ENCODE data around the gene NAPSA. TPM values are rescaled to one million over a fixed set of nuclear protein-coding genes. Genes with fewer than 3 reads are reported as not detected.

The NAPSA gene
- total and polyA plus RNA-seq, 10 of the 15 experiments (the other 5 are each of a cell fraction or from before 2014, with no cell fraction given) = 6.7 to 45.4 (median 17.1) TPM

- TF ChIP-seq IRF4 (IDR thresholded peaks at IDR 0.05; ENCODE audit: low read depth, low read length) (no peak), ETV6 (conservative IDR thresholded peaks at IDR 0.05 in 1 of 2, IDR thresholded peaks at IDR 0.05 in 1 of 2; ENCODE audit: borderline replicate concordance in 1 of 2, low read depth in 1 of 2) (no peak), MEF2B (IDR thresholded peaks at IDR 0.05; ENCODE audit: partially characterized antibody, poor library complexity, severe bottlenecking) (no peak), NBN (IDR thresholded peaks at IDR 0.05) (no peak), MYB (IDR thresholded peaks at IDR 0.05; ENCODE audit: borderline replicate concordance, low read depth, low read length) (no peak), MYC (IDR thresholded peaks at IDR 0.05; ENCODE audit: insufficient read depth, insufficient read length, insufficient replicate concordance, low read length, severe bottlenecking) (no peak), BACH1 (IDR thresholded peaks at IDR 0.05; ENCODE audit: borderline replicate concordance) (no peak), SMARCA5 (IDR thresholded peaks at IDR 0.05) (no peak), CREB1 (IDR thresholded peaks at IDR 0.05; ENCODE audit: low read depth) (no peak), TAF1 (IDR thresholded peaks at IDR 0.05; ENCODE audit: borderline replicate concordance, low read depth, low read length) (no peak), SUZ12 (IDR thresholded peaks at IDR 0.05; ENCODE audit: unreplicated experiment) (no peak), NR2F1 (conservative IDR thresholded peaks at IDR 0.05) (no peak), IKZF2 (IDR thresholded peaks at IDR 0.05) (no peak), MEF2A (IDR thresholded peaks at IDR 0.05; ENCODE audit: insufficient read depth, low read depth, low read length) (no peak), FOXM1 (IDR thresholded peaks at IDR 0.05; ENCODE audit: low read depth, low read length) (no peak)
Measured at GRCh38 chr19:50309396-50310125, 55.9 kb downstream of the NAPSA start (continued).

- ATAC-seq (no peak), FAIRE-seq (no peak), DNase-seq (ENCODE audit: low read depth, low spot score) (no peak)
- Histone ChIP-seq H3K4me3 (no peak overlapping the region), H3K4me1 (ENCODE audit: control insufficient read depth, insufficient read depth, low read length) (peaks cover 4% of the 10 kb centered on the region; the same call in 1 of the 2 replicates), H2AFZ (ENCODE audit: control insufficient read depth, low read depth, low read length) (no peak overlapping the region), H4K20me1 (ENCODE audit: control insufficient read depth, insufficient read depth) (no peaks in the 10 kb centered on the region), H3K4me2 (ENCODE audit: control insufficient read depth, insufficient read depth) (no peak overlapping the region), H3K36me3 (ENCODE audit: control insufficient read depth in 2 of 2, insufficient read depth in 2 of 2, low read length in 1 of 2) (no peaks in the 10 kb centered on the region), H3K9ac (ENCODE audit: control insufficient read depth, insufficient read depth, low read length) (no peak overlapping the region), H3K9me3 (replicated peaks; ENCODE audit: control insufficient read depth, insufficient read depth, low read length) (no peaks in the 10 kb centered on the region), H3K79me2 (ENCODE audit: control insufficient read depth, insufficient read depth, low read length) (no peaks in the 10 kb centered on the region), H3K27ac (ENCODE audit: control insufficient read depth, insufficient read depth) (no peak overlapping the region), H3K27me3 (replicated peaks in 1 of 2; ENCODE audit: control insufficient read depth in 2 of 2, insufficient read depth in 2 of 2, low read length in 1 of 2) (peaks cover 9 to 12% of the 10 kb centered on the region in 2 experiments)
- ChIA-PET POLR2A (no interaction called here), SMC1A (ENCODE audit: uncharacterized antibody, unreplicated experiment) (no interaction called here), CTCF (no interaction called here), RAD21 (ENCODE audit: unreplicated experiment) (no interaction called here)
- BruUV-seq (replicated peaks) = no TSS peak
- in situ Hi-C loops (cut with MboI) (no loop called here), intact Hi-C loops (cut with micrococcal nuclease; ENCODE audit: unreplicated experiment) (no loop called here)
- WGBS (ENCODE audit: insufficient coverage, insufficient replicate concordance, low lambda C conversion rate, missing lambda C conversion rate) = 55% methylated on average over 20 of the region's 21 CpGs
- no peak for TF ChIP-seq ZNF217 (IDR thresholded peaks at IDR 0.05)
- no peak for TF ChIP-seq CREM (IDR thresholded peaks at IDR 0.05; ENCODE audit: low read depth)
- no peak for TF ChIP-seq CHD1 (IDR thresholded peaks at IDR 0.05; ENCODE audit: low read depth, low read length)
- no peak for TF ChIP-seq ETV6 (conservative IDR thresholded peaks at IDR 0.05 in 1 of 2, IDR thresholded peaks at IDR 0.05 in 1 of 2; ENCODE audit: borderline replicate concordance in 1 of 2, low read depth in 1 of 2)
- TF ChIP-seq ZNF622 (IDR thresholded peaks at IDR 0.05) = no peak
- TF ChIP-seq PBX3 (IDR thresholded peaks at IDR 0.05; ENCODE audit: insufficient replicate concordance, low read depth, low read length) = no peak
- no peak for TF ChIP-seq MEF2B (IDR thresholded peaks at IDR 0.05; ENCODE audit: partially characterized antibody, poor library complexity, severe bottlenecking)
- no peak for TF ChIP-seq ASH2L (IDR thresholded peaks at IDR 0.05; ENCODE audit: borderline replicate concordance, low read depth)
- TF ChIP-seq KDM1A (IDR thresholded peaks at IDR 0.05; ENCODE audit: borderline replicate concordance) = no peak
- TF ChIP-seq MYC (IDR thresholded peaks at IDR 0.05; ENCODE audit: insufficient read depth, insufficient read length, insufficient replicate concordance, low read length, severe bottlenecking) = no peak
- TF ChIP-seq CEBPB (IDR thresholded peaks at IDR 0.05; ENCODE audit: borderline replicate concordance in 1 of 2, low read depth in 2 of 2, low read length in 2 of 2) = no peak
- no peak for TF ChIP-seq FOXK2 (IDR thresholded peaks at IDR 0.05)
Measured at GRCh38 chr19:50308991-50309390, 56.4 kb downstream of the NAPSA start.

All from GM12878 (cell line).